NOMO-1 treated with dmso at 0.1 percent for 144 hours (cell line): ENCODE measurements around the gene KLF2.

Experiments
- DNase-seq: peaks from one replicate; lab custom pipeline; 2025; ENCODE audit not compliant: unreplicated experiment; lab: John Stamatoyannopoulos, UW

KLF2 gene

GRCh38 chr19:16375157-16375935 is 50.7 kb downstream of the KLF2 start:
- DNase-seq: no peak

GRCh38 chr19:16375936-16376185 is 51.2 kb downstream of the KLF2 start:
- DNase-seq: no peak

- no peak for DNase-seq
Measured at GRCh38 chr19:16376241-16376640, 51.6 kb downstream of the KLF2 start.

- DNase-seq: no peak
Measured at GRCh38 chr19:16376649-16377048, 52.0 kb downstream of the KLF2 start.

GRCh38 chr19:16377521-16377920 is 52.9 kb downstream of the KLF2 start:
- no peak for DNase-seq
